Measurements from ENCODE around the gene BIK.

BIK gene

DNA sequence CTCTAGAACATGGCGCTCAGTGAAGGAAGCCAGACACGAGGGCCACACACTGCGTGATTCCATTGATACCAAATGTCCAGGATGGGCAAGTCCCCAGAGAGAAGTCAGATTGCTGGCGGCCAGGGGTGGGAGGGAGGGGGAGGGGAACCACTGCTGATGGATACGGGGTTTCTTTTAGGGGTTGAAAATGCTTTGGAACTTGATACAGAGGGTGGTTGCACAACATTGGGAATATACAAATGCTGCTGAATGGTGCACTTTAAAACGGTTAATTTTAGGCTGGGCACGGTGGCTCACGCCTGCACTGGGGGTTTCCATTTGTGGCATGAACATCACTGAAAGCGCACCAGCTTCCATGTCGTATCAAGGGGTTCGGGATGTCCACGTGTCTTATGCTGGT is 45.9 kb downstream of the BIK start:
- Mint-ChIP-seq H3K27me3 (ENCODE audit: low read depth) (no peaks in the 10 kb centered on the region), H3K4me3 (no peak overlapping the region), H3K4me1 (ENCODE audit: low read depth) (peaks cover 7% of the 10 kb centered on the region), H3K36me3 (ENCODE audit: low read depth) (no peaks in the 10 kb centered on the region), H3K9me3 (no peaks in the 10 kb centered on the region), H3K27ac (no peak overlapping the region)

DNA sequence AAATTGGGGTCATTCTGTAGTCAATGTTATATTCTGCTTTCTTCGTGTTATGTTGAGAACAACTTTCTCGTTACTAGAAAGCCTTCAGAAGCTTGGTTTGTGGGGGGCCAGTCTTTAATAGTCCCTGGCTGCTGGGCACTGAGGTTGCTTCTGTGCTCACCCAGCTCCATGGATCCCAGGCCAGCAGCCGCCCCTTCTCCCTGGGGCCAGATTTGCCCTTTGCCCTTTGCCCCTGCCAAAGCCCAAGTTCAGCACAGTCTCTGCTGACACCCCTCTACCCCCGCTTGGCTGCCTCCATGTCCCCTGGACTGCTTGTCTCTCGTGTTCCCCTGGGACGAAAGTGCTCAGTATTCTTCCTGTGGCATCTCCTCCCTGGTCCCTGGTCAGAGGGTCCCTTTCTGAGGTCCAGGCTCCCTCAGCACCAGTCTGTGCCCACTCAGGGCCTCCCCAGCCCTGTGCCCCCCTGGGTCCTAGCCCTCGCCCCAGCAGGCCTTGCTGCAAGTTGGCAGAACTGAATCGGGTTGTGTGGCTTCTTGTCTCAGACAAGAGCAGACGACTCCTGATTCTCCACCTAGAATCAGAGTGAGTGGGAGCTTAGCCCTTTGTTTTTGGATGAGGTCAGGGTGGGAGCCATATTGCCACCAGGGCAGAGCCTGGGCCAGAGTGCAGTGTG is 47.5 kb downstream of the BIK start:
- Mint-ChIP-seq H3K27ac (no peak overlapping the region), H3K4me1 (ENCODE audit: low read depth) (peaks cover 5% of the 10 kb centered on the region), H3K4me3 (no peak overlapping the region), H3K9me3 (no peaks in the 10 kb centered on the region), H3K27me3 (ENCODE audit: low read depth) (no peaks in the 10 kb centered on the region), H3K36me3 (ENCODE audit: low read depth) (peaks cover 2% of the 10 kb centered on the region)

DNA sequence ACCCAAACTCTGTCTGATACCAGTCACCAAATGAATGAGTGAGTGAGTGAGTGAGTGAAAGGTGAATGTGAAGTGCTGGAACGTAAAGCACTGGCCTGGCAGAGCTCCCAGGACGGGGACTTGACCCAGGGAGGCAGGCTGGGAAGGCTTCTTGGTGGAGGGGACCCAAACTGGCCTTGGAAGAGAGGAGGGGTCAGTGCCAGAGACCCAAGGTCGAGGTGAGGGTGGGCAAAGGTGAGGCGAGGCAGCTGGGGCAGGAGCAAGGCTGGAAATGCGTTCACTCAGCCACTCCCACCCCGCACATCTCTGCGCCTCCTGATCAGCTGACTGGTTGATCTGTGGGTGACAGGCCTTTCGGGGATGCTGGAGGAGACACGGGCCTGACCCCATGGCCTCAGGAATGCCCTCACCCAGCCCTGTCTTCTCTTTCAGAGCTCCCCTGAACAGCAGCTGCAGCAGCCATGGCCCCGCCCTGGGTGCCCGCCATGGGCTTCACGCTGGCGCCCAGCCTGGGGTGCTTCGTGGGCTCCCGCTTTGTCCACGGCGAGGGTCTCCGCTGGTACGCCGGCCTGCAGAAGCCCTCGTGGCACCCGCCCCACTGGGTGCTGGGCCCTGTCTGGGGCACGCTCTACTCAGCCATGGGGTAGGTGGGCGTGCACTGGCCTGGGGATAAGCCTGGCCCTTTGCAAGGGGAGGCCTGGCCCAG is 48.4 kb downstream of the BIK start:
- Mint-ChIP-seq H3K27me3 (ENCODE audit: low read depth) (no peaks in the 10 kb centered on the region), H3K36me3 (ENCODE audit: low read depth) (peaks cover 4% of the 10 kb centered on the region), H3K4me1 (ENCODE audit: low read depth) (peaks cover 5% of the 10 kb centered on the region), H3K4me3 (no peak overlapping the region), H3K27ac (no peak overlapping the region), H3K9me3 (no peaks in the 10 kb centered on the region)

DNA sequence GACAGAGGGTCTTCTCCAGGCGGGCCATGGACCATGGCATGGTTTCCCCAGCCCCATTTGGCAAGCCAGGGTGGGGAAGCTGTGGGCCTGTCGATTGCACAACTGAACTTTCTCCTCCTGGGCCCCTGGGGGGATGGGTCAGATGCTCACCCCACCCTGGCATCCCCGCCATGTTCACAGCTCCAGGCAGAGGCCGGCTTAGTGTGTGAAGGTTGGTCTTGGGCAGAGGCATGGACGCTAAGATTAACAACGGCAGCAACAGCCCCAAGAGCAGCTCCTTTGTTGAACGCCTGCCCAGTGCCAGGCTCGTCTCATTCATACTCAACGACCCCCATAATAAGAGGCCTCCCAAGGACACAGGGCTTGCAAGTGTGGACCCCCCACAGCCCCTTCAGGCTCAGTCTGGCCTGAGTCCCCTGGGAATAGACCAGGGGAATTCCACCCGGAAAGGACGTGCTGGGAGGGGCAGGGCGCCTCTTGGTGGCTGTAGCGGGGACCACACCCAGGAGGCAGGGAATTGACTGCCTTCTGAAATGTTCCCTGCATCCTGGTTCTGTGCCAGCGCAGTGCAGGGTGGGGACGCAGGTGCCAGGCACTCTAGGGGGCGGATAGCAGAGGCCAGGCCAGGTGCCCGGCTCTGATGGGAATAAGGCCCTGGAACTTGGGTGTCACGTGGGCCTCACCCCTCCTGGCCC is 49.1 kb downstream of the BIK start:
- H3K27me3 Mint-ChIP-seq (ENCODE audit: low read depth): no peaks in the 10 kb centered on the region
- no peak overlapping the region for H3K4me3 Mint-ChIP-seq
- H3K4me1 Mint-ChIP-seq (ENCODE audit: low read depth): peaks cover 6% of the 10 kb centered on the region
- peaks cover 7% of the 10 kb centered on the region for H3K36me3 Mint-ChIP-seq (ENCODE audit: low read depth)
- no peak overlapping the region for H3K27ac Mint-ChIP-seq
- no peaks in the 10 kb centered on the region for H3K9me3 Mint-ChIP-seq

DNA sequence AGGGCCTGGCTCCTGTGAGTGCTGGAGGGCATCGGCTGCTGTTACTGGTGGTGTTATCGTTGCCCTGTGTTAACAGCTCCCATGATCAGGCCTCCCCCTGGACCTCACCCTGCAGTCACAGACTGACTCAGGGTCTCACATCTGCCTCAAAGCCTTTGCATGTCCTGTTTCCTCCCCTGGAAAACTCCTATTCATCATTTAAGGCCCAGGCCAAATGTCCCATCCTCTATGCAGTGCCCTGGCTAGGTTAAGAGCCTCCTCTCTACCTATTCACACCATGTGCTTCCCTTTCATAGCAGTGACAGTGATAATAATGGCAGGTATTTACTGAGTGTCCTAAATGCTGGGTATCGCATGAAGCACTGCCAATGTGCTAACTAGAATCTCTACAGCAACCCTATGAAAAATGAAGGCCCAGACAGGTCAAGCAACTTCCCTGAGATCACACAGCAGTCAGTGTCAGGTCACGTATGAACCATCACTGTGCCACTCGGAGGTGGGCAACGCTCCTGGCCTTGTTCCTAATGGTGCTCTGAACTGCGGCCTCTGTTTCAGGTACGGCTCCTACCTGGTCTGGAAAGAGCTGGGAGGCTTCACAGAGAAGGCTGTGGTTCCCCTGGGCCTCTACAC is 50.1 kb downstream of the BIK start:
- H3K36me3 Mint-ChIP-seq (ENCODE audit: low read depth): peaks cover 7% of the 10 kb centered on the region
- H3K27me3 Mint-ChIP-seq (ENCODE audit: low read depth): no peaks in the 10 kb centered on the region
- H3K27ac Mint-ChIP-seq: no peak overlapping the region
- H3K4me1 Mint-ChIP-seq (ENCODE audit: low read depth): peaks cover 6% of the 10 kb centered on the region
- H3K4me3 Mint-ChIP-seq: no peak overlapping the region
- no peaks in the 10 kb centered on the region for H3K9me3 Mint-ChIP-seq

DNA sequence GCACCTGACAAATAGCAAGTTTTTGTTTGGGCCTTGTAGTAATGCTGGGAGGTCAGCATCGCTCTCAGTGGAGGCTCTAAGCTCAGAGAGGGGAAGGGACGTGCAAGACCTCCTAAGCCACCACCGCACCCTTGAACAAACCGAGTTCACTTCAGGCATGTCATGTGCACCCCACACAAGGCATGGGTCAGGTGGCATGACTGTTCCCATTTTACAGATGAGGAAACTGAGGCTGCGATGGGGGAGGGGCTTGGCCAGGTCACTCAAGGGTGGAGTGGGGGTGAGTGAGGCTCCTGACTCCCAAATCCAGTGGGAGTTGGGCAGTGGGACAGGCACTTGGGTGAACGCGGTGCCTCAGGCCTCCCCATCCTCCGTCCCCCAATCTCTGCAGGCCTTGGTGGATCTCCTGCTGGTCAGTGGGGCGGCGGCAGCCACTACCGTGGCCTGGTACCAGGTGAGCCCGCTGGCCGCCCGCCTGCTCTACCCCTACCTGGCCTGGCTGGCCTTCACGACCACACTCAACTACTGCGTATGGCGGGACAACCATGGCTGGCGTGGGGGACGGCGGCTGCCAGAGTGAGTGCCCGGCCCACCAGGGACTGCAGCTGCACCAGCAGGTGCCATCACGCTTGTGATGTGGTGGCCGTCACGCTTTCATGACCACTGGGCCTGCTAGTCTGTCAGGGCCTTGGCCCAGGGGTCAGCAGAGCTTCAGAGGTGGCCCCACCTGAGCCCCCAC is 52.0 kb downstream of the BIK start:
- Mint-ChIP-seq H3K27ac (no peak overlapping the region), H3K9me3 (no peaks in the 10 kb centered on the region), H3K27me3 (ENCODE audit: low read depth) (no peaks in the 10 kb centered on the region), H3K4me1 (ENCODE audit: low read depth) (peaks cover 4% of the 10 kb centered on the region), H3K4me3 (no peak overlapping the region), H3K36me3 (ENCODE audit: low read depth) (peaks cover 8% of the 10 kb centered on the region)

DNA sequence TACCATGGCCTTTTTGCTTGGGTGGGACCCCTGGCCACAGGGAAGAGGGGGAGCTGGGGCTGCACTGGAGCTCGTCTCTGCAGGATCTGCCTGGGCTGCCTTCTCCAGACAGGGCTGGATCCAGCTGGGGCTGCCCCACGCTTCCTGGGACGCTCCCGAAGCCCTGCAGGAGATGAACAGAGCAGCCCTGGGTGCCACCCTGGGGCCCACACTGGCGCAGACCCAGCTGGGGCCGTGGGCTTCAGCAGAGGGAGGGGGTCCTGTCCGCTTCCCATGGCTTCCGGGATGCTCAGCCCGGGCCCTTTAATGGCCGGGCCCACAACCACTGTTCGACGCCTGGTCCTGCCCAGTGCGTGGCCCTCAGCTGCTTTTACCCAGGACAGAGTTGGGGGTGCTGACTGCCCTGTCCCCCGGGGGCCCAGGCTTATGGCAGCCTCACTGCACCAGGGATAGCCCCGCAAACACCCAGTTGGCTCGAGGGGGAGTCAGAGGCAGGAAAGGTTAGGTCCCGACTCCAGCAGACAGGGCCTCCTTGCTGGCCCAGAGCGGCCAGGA is 52.8 kb downstream of the BIK start:
- Mint-ChIP-seq H3K4me1 (ENCODE audit: low read depth) (peaks cover 4% of the 10 kb centered on the region), H3K9me3 (no peaks in the 10 kb centered on the region), H3K36me3 (ENCODE audit: low read depth) (peaks cover 11% of the 10 kb centered on the region)

DNA sequence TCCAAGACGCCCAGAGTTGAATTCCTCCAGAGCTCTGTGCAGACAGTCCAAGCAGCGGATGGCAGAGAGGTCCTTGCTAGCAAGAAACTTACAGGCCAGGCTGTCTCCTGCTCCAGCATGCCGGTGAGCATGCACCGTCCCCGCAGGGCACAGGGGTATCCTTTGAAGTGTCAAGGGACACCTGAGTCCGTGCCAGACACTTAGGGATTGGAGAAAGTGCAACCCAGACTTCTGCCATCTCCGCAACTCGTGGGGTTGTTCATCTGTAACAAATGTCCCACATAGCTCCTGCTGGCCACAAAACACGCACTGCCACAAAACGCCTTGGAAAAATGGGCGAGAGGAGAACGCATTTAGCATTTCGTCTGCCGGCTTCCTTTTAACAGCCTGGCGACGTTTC is 54.1 kb downstream of the BIK start:
- Mint-ChIP-seq H3K4me1 (ENCODE audit: low read depth) (peaks cover 3% of the 10 kb centered on the region), H3K4me3 (no peak overlapping the region), H3K27ac (no peak overlapping the region), H3K36me3 (ENCODE audit: low read depth) (peaks cover 11% of the 10 kb centered on the region), H3K27me3 (ENCODE audit: low read depth) (no peaks in the 10 kb centered on the region), H3K9me3 (no peaks in the 10 kb centered on the region)

More for the DNA sequence above, 52.8 kb downstream of the BIK start:
- no peak overlapping the region for H3K27ac Mint-ChIP-seq
- no peaks in the 10 kb centered on the region for H3K27me3 Mint-ChIP-seq (ENCODE audit: low read depth)
- no peak overlapping the region for H3K4me3 Mint-ChIP-seq

DNA sequence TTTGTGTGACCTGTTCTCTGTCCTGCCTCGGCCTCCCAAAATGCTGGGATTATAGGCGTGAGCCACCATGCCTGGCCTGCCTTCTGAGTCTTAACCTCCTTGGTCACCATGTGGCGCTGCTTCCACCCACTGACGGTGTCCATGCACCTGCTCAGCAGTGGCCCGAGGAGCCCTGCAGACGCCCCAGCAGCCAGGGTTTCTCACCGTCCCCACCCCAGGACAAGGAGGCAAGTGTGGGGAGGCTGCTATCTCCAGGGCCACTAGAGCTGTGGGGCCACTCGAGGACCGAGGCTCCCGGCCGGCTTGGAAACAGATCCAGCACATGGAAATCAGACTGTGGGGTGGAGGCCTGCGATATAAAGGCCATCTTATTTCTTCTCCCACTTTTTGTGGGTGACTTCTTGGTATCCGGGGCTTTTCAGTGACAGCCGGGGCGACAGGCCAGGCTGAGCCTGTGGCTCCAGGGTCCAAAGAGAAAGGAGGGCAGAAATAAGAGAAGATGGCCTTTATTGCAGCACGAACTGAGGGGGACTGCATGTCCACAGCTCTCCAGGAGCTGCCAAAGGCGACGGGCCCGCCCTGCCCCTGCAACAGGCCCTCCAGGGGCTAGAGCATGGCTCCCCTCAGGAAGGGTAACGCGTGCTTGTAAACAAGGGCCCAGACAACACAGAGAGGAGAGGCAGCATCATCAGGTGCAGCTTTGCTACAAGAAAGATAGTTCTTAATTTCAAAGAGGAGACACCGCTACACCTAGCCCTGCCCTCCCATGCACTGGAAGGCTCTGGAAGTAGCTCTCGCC is 55.8 kb downstream of the BIK start:
- no peaks in the 10 kb centered on the region for H3K27me3 Mint-ChIP-seq (ENCODE audit: low read depth)
- H3K36me3 Mint-ChIP-seq (ENCODE audit: low read depth): peaks cover 11% of the 10 kb centered on the region
- no peak overlapping the region for H3K4me3 Mint-ChIP-seq
- H3K27ac Mint-ChIP-seq: no peak overlapping the region
- no peaks in the 10 kb centered on the region for H3K9me3 Mint-ChIP-seq
- peaks cover 7% of the 10 kb centered on the region for H3K4me1 Mint-ChIP-seq (ENCODE audit: low read depth)

DNA sequence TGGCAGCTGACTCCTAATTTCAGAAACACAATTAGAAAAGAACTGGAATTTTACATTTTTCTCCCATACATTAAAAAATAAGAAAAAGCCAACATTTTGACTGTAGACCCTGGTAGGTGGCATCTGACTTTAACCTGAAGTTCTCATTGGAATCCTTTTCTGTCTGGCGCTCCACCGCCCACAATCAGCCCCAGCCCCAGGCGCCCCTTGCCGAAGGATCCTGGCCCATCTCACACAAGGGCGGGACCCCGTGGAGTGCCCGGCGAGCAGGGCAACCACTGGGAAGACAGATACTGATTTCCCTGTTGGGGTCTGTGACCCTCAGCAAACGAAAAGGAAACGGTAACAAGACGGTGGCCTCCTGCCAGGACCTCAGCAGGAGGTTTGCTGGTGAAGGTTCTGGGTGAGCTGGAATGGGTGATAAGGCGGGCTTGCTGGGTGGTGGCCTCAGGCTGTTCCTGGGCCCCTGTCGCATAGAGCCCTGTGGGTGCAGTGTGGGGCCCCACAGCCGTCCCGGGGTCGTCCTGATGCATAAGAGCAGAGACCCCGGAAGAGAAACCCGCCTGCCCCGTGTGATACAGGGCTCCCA is 56.5 kb downstream of the BIK start:
- Mint-ChIP-seq H3K27ac (no peak overlapping the region), H3K36me3 (ENCODE audit: low read depth) (peaks cover 12% of the 10 kb centered on the region), H3K9me3 (no peaks in the 10 kb centered on the region), H3K27me3 (ENCODE audit: low read depth) (no peaks in the 10 kb centered on the region), H3K4me1 (ENCODE audit: low read depth) (peaks cover 7% of the 10 kb centered on the region), H3K4me3 (no peak overlapping the region)

DNA sequence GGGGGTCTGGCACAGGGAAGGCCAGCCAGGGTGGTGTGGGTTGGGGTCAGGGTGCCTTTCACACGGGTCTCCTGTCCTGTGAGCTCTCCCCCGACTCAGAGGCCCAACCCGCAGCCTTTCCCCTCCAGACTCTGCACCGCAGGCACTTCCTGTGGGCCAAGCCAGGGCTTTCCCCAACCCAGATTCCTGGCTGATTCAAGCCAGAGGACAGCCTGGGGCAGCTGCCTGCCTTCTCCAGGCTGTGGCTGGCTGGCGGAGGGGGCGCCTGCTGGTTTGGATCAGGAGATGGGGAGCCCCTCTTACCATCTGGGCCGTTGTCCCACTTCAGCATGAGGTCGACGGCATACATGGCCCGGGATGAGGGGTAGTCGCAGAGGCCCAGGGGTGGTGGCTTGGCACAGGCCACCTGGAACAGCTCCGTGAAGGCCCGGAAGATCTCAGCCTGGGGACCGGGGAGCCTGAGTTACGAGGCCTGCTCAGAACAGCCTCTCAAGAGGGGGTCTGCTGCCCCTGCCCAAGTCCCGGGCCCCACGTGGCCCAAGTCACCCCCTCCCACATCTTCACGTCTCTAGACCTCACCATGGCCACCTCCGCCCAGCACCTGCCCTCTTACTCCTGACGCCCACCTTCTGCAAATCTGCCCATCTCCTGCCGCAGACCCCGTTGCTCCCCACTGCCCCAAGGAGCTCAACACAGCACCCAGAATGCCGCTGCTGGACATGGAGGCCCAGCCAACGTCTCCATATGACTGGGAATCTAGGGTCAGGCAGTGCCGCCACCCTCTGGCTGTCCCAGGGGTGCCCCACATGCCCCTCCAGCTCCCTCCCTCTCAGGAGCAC is 58.1 kb downstream of the BIK start:
- Mint-ChIP-seq H3K9me3 (no peaks in the 10 kb centered on the region), H3K4me3 (no peak overlapping the region), H3K27ac (no peak overlapping the region), H3K4me1 (ENCODE audit: low read depth) (peaks cover 7% of the 10 kb centered on the region), H3K27me3 (ENCODE audit: low read depth) (no peaks in the 10 kb centered on the region), H3K36me3 (ENCODE audit: low read depth) (peaks cover 16% of the 10 kb centered on the region)

DNA sequence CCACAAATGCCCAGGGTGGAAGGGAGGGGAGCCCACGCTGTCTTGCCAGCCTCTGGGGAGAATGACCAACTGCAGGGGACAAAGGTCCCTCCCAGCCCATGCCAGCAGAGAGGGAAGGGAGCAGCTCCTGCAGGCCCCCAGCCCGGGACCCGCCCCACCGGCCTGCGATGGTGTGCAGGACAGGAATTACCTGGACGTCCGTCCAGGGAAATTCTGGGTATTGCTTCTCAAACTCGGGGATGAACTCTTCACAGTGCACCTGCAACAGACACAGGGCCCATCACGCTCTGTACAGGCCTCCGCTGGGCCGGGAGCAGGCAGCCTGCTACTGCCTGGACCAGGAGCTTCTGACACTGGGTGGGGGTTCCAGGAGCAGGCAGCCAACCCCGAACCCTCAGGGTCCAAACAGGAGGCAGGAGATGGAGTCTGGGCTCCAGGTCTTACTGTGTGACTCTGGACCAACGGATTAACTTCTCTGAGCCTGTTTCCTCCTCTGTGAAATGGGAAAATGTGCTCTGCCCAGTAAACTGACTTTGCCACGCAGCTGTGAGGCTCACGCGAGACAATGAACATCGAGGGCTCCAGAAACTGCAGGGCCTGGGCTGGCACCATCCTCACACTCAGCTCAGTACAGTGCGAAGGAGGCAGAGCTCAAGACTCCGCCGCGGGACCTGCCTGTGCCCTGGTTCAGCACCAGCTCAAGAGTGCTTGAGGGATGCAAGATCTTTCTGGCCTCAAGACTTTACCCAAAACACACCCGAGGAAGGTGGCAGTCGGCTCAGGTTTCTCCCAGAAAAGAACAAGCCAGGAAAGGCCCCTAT is 59.0 kb downstream of the BIK start:
- H3K9me3 Mint-ChIP-seq: no peaks in the 10 kb centered on the region
- H3K36me3 Mint-ChIP-seq (ENCODE audit: low read depth): peaks cover 12% of the 10 kb centered on the region
- no peak overlapping the region for H3K27ac Mint-ChIP-seq
- H3K27me3 Mint-ChIP-seq (ENCODE audit: low read depth): no peaks in the 10 kb centered on the region
- H3K4me3 Mint-ChIP-seq: no peak overlapping the region
- H3K4me1 Mint-ChIP-seq (ENCODE audit: low read depth): peaks cover 6% of the 10 kb centered on the region
